Measurements from ENCODE around the gene S100A14. TPM values are rescaled to one million over a fixed set of nuclear protein-coding genes. Genes with fewer than 3 reads are reported as not detected.
"Not testable (repeated sequence)": the region's sequence is repeated elsewhere in the genome, so short reads cannot be mapped to it uniquely, and the experiment has no call there.

S100A14 gene
- polyA plus RNA-seq, 1 donor from 2014 or later: not detected

DNA sequence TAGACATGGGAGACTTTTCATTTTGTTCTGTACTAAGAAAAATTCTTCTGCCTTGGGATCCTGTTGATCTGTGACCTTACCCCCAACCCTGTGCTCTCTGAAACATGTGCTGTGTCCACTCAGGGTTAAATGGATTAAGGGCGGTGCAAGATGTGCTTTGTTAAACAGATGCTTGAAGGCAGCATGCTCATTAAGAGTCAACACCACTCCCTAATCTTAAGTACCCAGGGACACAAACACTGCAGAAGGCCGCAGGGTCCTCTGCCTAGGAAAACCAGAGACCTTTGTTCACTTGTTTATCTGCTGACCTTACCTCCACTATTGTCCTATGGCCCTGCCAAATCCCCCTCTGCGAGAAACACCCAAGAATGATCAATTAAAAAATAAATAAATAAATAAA, 32.6 kb downstream of the S100A14 start:
- not testable (repeated sequence) for H3K4me3 ChIP-seq (ENCODE audit: low read length); H3K4me2 ChIP-seq (ENCODE audit: low read length); H3K27ac ChIP-seq (ENCODE audit: low read length); H3K79me2 ChIP-seq (replicated peaks; ENCODE audit: insufficient read depth, low read length); H3F3A ChIP-seq (ENCODE audit: insufficient read depth, low read length, poor library complexity, severe bottlenecking); H3K9me2 ChIP-seq (ENCODE audit: insufficient read depth, low read length); H3K9ac ChIP-seq (ENCODE audit: low read length); H3K9me3 ChIP-seq (ENCODE audit: low read length); H3K36me3 ChIP-seq (ENCODE audit: insufficient read depth, low read length); H4K20me1 ChIP-seq (ENCODE audit: insufficient read depth); H3K27me3 ChIP-seq (ENCODE audit: insufficient read depth, low read depth, low read length); H2AFZ ChIP-seq (ENCODE audit: low read depth, low read length)

- not testable (repeated sequence) for H3K36me3 ChIP-seq (ENCODE audit: insufficient read depth, low read length); H3K4me3 ChIP-seq (ENCODE audit: low read length); H3K9ac ChIP-seq (ENCODE audit: low read length); H3K79me2 ChIP-seq (replicated peaks; ENCODE audit: insufficient read depth, low read length); H3K9me2 ChIP-seq (ENCODE audit: insufficient read depth, low read length); H3K9me3 ChIP-seq (ENCODE audit: low read length); H3K27ac ChIP-seq (ENCODE audit: low read length); H3F3A ChIP-seq (ENCODE audit: insufficient read depth, low read length, poor library complexity, severe bottlenecking); H3K4me2 ChIP-seq (ENCODE audit: low read length); H2AFZ ChIP-seq (ENCODE audit: low read depth, low read length); H4K20me1 ChIP-seq (ENCODE audit: insufficient read depth); H3K27me3 ChIP-seq (ENCODE audit: insufficient read depth, low read depth, low read length)
Measured at GRCh38 chr1:153582836-153583235, 33.3 kb downstream of the S100A14 start.

DNA sequence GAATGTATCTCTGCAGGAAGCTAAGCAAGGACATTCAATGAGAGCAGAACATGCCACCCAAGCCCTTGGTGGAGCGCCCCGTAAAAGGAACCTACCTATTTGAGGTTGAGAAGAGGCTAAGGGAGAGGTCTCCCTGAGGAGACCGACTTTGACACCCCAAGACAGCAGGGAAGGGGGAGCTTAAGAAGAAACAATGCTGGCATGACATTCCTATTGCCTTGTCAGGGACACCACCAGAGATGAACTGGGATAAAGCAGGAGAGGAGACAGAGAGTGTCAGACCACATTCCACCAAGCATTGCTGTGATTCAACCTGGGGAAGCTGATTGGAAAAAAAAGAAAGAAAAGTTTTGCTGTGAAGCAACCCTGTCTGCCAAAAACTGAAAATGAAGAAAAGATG, 37.2 kb downstream of the S100A14 start:
- H3K4me3 ChIP-seq (ENCODE audit: low read length): no peak overlapping the region
- H2AFZ ChIP-seq (ENCODE audit: low read depth, low read length): no peak overlapping the region
- no peaks in the 10 kb centered on the region for H4K20me1 ChIP-seq (ENCODE audit: insufficient read depth)
- no peaks in the 10 kb centered on the region for H3K79me2 ChIP-seq (replicated peaks; ENCODE audit: insufficient read depth, low read length)
- no peak overlapping the region for H3K9ac ChIP-seq (ENCODE audit: low read length)
- TF ChIP-seq TAF1 (IDR thresholded peaks at IDR 0.05; ENCODE audit: low read depth): no peak
- TF ChIP-seq POLR2AphosphoS5 (IDR thresholded peaks at IDR 0.05): no peak
- TF ChIP-seq, protein P1, sequence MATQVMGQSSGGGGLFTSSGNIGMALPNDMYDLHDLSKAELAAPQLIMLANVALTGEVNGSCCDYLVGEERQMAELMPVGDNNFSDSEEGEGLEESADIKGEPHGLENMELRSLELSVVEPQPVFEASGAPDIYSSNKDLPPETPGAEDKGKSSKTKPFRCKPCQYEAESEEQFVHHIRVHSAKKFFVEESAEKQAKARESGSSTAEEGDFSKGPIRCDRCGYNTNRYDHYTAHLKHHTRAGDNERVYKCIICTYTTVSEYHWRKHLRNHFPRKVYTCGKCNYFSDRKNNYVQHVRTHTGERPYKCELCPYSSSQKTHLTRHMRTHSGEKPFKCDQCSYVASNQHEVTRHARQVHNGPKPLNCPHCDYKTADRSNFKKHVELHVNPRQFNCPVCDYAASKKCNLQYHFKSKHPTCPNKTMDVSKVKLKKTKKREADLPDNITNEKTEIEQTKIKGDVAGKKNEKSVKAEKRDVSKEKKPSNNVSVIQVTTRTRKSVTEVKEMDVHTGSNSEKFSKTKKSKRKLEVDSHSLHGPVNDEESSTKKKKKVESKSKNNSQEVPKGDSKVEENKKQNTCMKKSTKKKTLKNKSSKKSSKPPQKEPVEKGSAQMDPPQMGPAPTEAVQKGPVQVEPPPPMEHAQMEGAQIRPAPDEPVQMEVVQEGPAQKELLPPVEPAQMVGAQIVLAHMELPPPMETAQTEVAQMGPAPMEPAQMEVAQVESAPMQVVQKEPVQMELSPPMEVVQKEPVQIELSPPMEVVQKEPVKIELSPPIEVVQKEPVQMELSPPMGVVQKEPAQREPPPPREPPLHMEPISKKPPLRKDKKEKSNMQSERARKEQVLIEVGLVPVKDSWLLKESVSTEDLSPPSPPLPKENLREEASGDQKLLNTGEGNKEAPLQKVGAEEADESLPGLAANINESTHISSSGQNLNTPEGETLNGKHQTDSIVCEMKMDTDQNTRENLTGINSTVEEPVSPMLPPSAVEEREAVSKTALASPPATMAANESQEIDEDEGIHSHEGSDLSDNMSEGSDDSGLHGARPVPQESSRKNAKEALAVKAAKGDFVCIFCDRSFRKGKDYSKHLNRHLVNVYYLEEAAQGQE (IDR thresholded peaks at IDR 0.05; ENCODE audit: borderline replicate concordance): no peak
- no peak for TF ChIP-seq EZH2 (IDR thresholded peaks at IDR 0.05; ENCODE audit: borderline replicate concordance, insufficient read depth, low read length, poor library complexity, severe bottlenecking)
- TF ChIP-seq MXI1 (conservative IDR thresholded peaks at IDR 0.05; ENCODE audit: poor library complexity, severe bottlenecking): no peak
- TF ChIP-seq SMC3 (conservative IDR thresholded peaks at IDR 0.05; ENCODE audit: poor library complexity): no peak
- TF ChIP-seq CTCF (IDR thresholded peaks at IDR 0.05; ENCODE audit: poor library complexity, severe bottlenecking): no peak
- no peak for TF ChIP-seq EP300 (conservative IDR thresholded peaks at IDR 0.05; ENCODE audit: poor library complexity, severe bottlenecking)
- TF ChIP-seq RAD21 (conservative IDR thresholded peaks at IDR 0.05): no peak
- H3K4me2 ChIP-seq (ENCODE audit: low read length): no peak overlapping the region
- H3K36me3 ChIP-seq (ENCODE audit: insufficient read depth, low read length): no peaks in the 10 kb centered on the region
- H3K9me3 ChIP-seq (ENCODE audit: low read length): no peaks in the 10 kb centered on the region
- no peaks in the 10 kb centered on the region for H3K27me3 ChIP-seq (ENCODE audit: insufficient read depth, low read depth, low read length)
- no peaks in the 10 kb centered on the region for H3F3A ChIP-seq (ENCODE audit: insufficient read depth, low read length, poor library complexity, severe bottlenecking)
- H3K9me2 ChIP-seq (ENCODE audit: insufficient read depth, low read length): no peaks in the 10 kb centered on the region
- H3K27ac ChIP-seq (ENCODE audit: low read length): no peak overlapping the region
